ENCODE measurements around the gene LDLRAP1.

- no peak for TF ChIP-seq EZH2phosphoT487 (IDR thresholded peaks at IDR 0.05; ENCODE audit: insufficient read depth, low read depth)
- no peak for TF ChIP-seq EZH2 (IDR thresholded peaks at IDR 0.05; ENCODE audit: insufficient read depth, poor library complexity, severe bottlenecking)
Observed at GRCh38 chr1:25586181-25586588, 42.8 kb downstream of the LDLRAP1 start.

Data from GM23248 (cell line).